Ovary (tissue), 9 donors: ENCODE results near the gene NPHP4. TPM values are rescaled to one million over a fixed set of nuclear protein-coding genes. Genes with fewer than 3 reads are reported as not detected.

Experiments used
- DNase-seq, 5 donors: peaks; one replicate each; pipeline ENCODE4 v3.0.0-alpha.2; 2019 to 2020
- H3K27ac ChIP-seq, 2 donors: fragments of 200-600 bp; one replicate each; pipeline versions ENCODE4 v1.5.1 to v1.8.0; 2019 to 2022
- H3K27me3 ChIP-seq: fragments of 200-600 bp; one replicate; pipeline ENCODE4 v1.8.0; 2022
- H3K36me3 ChIP-seq: fragments of 200-600 bp; sonication (generic); one replicate; pipeline ENCODE4 v1.5.1; 2019
- H3K4me1 ChIP-seq: one replicate; pipeline ENCODE4 v1.8.1; 2013; ENCODE audit warnings: mild to moderate bottlenecking, moderate library complexity; ENCODE audit not compliant: insufficient read depth
- H3K4me3 ChIP-seq: fragments of 200-600 bp; sonication (generic); one replicate; pipeline ENCODE4 v1.5.1; 2017
- H3K9me3 ChIP-seq, 2 donors: fragments of 200-600 bp in 1 of 2; sonication (generic) in 1 of 2; one replicate each; pipeline versions ENCODE4 v1.5.1 to v1.8.1; 2013 to 2019; ENCODE audit warnings: mild to moderate bottlenecking in 1 of 2, moderate library complexity in 1 of 2
- EP300 ChIP-seq: sonication (generic); formaldehyde crosslinking; IDR thresholded peaks from one replicate; pipeline ENCODE4 v1.6.1; 2017; ENCODE audit warnings: antibody characterized with exemption
- POLR2A ChIP-seq: fragments of 450-650 bp; IDR thresholded peaks from one replicate; pipeline ENCODE4 v1.6.1; 2017; ENCODE audit warnings: antibody characterized with exemption, mild to moderate bottlenecking, moderate library complexity
- WGBS, 3 donors: extraction: QIAGEN DNeasy Blood & Tissue Kit in 1 of 3; methylation state at CpG; one replicate each; pipeline versions ENCODE4 v1.1.5 to v1.1.7; 2013 to 2017; 5-methylcytosine and 5-hydroxymethylcytosine counted together
- intact Hi-C, 4 donors: fragments of 100-400 bp; cut with DNase I; formaldehyde crosslinking; loops; one replicate each; pipeline versions ENCODE4 v1.11.0 to v1.15.1; 2022 to 2023
- polyA plus RNA-seq, 2 donors: library from polyadenylated mRNA; stranded (reverse); fragments of 200-250 nt in 1 of 2; fragments of 350-450 nt in 1 of 2; fragmentation: Illumina TruSeq in 1 of 2; extraction: RNeasy Lipid Tissue Mini Kit (QIAGEN cat#74804) in 1 of 2; gene quantifications; one replicate each; pipeline ENCODE4 v1.2.3, GENCODE V29; 2013 to 2014
- total RNA-seq, 7 donors: library from RNA; depleted of rRNA in 2 of 7; stranded (reverse); fragments of >200 nt in 2 of 7; fragmentation: NEBNext Ultra II Directional in 3 of 7; extraction: Animal tissue kit (Norgen Biotek cat#: 25700) in 3 of 7; gene quantifications; one replicate each; pipeline versions ENCODE4 v1.1.0 to v1.2.4, GENCODE V29; 2016 to 2023
- TF ChIP-seq, protein P1 (sequence below), 3 donors: fragments of 450-650 bp in 2 of 3; fragments of 200-600 bp in 1 of 3; IDR thresholded peaks; one replicate each; pipeline versions ENCODE4 v1.5.1 to v1.8.0; 2016 to 2022; ENCODE audit warnings: antibody characterized with exemption in 3 of 3, mild to moderate bottlenecking in 1 of 3
- donor health status: DM: no; HTN: no; CAD: no; lungs with moderate emphysema.
- donor health status: DM: no; HTN: no; CAD: no.
- donor health status: Bipolar disorder and iron deficiency.
- donor health status: DM: yes; HTN: yes; CAD: no.
- donor health status: DM: no; HTN: no; CAD: no.
- donor health status: DM: yes; HTN: yes; CAD: no.

NPHP4 gene
- total and polyA plus RNA-seq, 9 donors, result 1.5 to 20.8 (median 10.7) TPM

DNA sequence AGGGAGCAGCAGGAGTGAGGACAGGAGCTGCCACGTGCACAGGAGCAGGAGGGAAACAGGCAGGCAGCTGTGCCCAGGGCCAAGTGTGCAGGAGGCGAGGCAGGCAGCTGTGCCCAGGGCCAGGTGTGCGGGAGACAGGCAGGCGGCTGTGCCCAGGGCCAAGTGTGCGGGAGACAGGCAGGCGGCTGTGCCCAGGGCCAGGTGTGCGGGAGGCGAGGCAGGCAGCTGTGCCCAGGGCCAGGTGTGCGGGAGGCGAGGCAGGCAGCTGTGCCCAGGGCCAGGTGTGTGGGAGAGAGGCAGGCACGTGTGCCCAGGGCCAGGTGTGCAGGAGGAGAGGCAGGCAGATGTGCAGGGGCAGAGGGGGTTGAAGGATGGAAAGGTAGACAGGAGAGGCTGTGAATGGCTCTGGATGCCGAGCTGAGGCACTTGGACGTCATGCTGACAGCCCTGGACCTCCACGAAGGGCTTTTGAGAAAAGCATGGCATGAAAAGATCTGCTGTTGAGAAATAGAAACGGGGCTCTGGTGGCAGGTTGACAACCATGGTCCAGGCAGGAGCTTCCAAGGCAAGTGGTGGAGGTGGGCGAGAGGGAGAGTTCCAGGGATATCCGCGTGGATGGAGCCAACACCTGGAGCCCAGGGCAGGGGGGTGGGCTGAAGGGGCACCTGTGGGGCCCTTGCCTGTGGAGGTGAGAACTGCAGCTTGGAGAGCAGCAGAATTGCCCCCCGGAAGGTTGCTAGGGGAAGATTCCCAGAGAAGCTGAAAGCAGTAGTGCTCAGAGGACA is 19.1 kb upstream of the NPHP4 start:
- intact Hi-C loops, result no loop called here
- no peak for DNase-seq
- Histone ChIP-seq H3K36me3 (no peaks in the 10 kb centered on the region), H3K9me3 (no peaks in the 10 kb centered on the region), H3K27ac (no peak overlapping the region), H3K4me1 (no peaks in the 10 kb centered on the region), H3K27me3 (no peaks in the 10 kb centered on the region), H3K4me3 (no peak overlapping the region)
- 87 to 93% (median 91%) methylated on average over 19 of the region's 19 CpGs for WGBS, 3 donors
- TF ChIP-seq EP300 (no peak), POLR2A (no peak)
- TF ChIP-seq, protein P1, sequence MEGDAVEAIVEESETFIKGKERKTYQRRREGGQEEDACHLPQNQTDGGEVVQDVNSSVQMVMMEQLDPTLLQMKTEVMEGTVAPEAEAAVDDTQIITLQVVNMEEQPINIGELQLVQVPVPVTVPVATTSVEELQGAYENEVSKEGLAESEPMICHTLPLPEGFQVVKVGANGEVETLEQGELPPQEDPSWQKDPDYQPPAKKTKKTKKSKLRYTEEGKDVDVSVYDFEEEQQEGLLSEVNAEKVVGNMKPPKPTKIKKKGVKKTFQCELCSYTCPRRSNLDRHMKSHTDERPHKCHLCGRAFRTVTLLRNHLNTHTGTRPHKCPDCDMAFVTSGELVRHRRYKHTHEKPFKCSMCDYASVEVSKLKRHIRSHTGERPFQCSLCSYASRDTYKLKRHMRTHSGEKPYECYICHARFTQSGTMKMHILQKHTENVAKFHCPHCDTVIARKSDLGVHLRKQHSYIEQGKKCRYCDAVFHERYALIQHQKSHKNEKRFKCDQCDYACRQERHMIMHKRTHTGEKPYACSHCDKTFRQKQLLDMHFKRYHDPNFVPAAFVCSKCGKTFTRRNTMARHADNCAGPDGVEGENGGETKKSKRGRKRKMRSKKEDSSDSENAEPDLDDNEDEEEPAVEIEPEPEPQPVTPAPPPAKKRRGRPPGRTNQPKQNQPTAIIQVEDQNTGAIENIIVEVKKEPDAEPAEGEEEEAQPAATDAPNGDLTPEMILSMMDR (IDR thresholded peaks at IDR 0.05), result no peak

DNA sequence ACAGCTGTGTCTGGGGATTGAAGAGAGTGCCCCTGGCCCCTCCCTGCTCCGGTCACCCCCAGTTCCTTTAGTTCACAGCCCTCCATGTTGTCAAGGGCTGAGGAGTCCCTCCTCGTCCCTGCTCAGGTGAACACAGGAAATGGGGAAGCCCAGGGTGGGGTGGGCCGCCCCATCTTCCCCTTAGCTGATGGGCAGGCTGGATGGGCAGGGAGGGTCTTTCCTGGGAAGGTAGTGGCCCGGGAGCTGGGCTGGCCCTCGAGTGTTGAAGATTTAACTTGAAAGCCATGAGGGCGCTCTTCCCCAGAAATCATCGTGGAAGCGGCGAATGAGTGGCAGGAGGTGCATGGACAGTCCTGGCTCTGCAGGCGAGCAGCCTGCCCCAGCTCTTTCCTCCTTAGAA is 18.3 kb upstream of the NPHP4 start:
- H3K9me3 ChIP-seq, result no peaks in the 10 kb centered on the region
- no peaks in the 10 kb centered on the region for H3K4me1 ChIP-seq
- H3K36me3 ChIP-seq, result no peaks in the 10 kb centered on the region
- TF ChIP-seq POLR2A, result no peak
- H3K27ac ChIP-seq, result no peak overlapping the region
- intact Hi-C loops, result no loop called here
- no peak for DNase-seq
- 85 to 89% (median 86%) methylated on average over 10 of the region's 10 CpGs for WGBS, 3 donors
- no peaks in the 10 kb centered on the region for H3K27me3 ChIP-seq
- no peak overlapping the region for H3K4me3 ChIP-seq

GRCh38 chr1:6009120-6010040 is 17.2 kb upstream of the NPHP4 start:
- H3K27ac ChIP-seq, result no peak overlapping the region
- no peak for DNase-seq
- H3K36me3 ChIP-seq, result no peaks in the 10 kb centered on the region
- H3K4me3 ChIP-seq, result no peak overlapping the region
- intact Hi-C loops, result no loop called here
- H3K4me1 ChIP-seq, result no peaks in the 10 kb centered on the region
- no peak for TF ChIP-seq EP300
- TF ChIP-seq POLR2A, result no peak
- TF ChIP-seq, protein P1 (IDR thresholded peaks at IDR 0.05), result no peak
- no peaks in the 10 kb centered on the region for H3K27me3 ChIP-seq
- 82 to 87% (median 85%) methylated on average over 23 of the region's 23 CpGs for WGBS, 3 donors
- no peaks in the 10 kb centered on the region for H3K9me3 ChIP-seq

- Histone ChIP-seq H3K36me3 (no peaks in the 10 kb centered on the region), H3K27ac (no peak overlapping the region), H3K9me3 (no peaks in the 10 kb centered on the region), H3K4me3 (no peak overlapping the region), H3K27me3 (no peaks in the 10 kb centered on the region), H3K4me1 (no peaks in the 10 kb centered on the region)
- no peak for TF ChIP-seq POLR2A
- TF ChIP-seq, protein P1 (IDR thresholded peaks at IDR 0.05), result no peak
- no peak for TF ChIP-seq EP300
- DNase-seq, result no peak
- intact Hi-C loops, result no loop called here
- WGBS, 3 donors, result 74 to 77% (median 75%) methylated on average over 6 of the region's 6 CpGs
These were observed 16.5 kb upstream of the NPHP4 start for GRCh38 chr1:6008696-6009095.

- TF ChIP-seq, protein P1 (IDR thresholded peaks at IDR 0.05), result no peak
- no peak for TF ChIP-seq EP300
- TF ChIP-seq POLR2A, result no peak
- 85 to 90% (median 87%) methylated on average over 11 of the region's 11 CpGs for WGBS, 3 donors
- no peak overlapping the region for H3K4me3 ChIP-seq
- H3K27me3 ChIP-seq, result no peaks in the 10 kb centered on the region
- intact Hi-C loops, result no loop called here
- no peaks in the 10 kb centered on the region for H3K4me1 ChIP-seq
- H3K9me3 ChIP-seq, result no peaks in the 10 kb centered on the region
- no peak for DNase-seq
- H3K36me3 ChIP-seq, result no peaks in the 10 kb centered on the region
- H3K27ac ChIP-seq, result no peak overlapping the region
These were observed 15.8 kb upstream of the NPHP4 start for GRCh38 chr1:6008084-6008415.
